Transverse colon (tissue), 4 donors: Measurements from ENCODE around the gene ATP13A2. TPM values are rescaled to one million over a fixed set of nuclear protein-coding genes. Genes with fewer than 3 reads are reported as not detected.
A peak's percentile ranks its signal among the peaks of the same experiment; 100 is the strongest.

Source experiments
- DNase-seq: peaks from one replicate; pipeline ENCODE4 v3.0.0-alpha.2; 2019
- H3K27ac ChIP-seq, 4 donors: fragments of 200-600 bp; sonication (generic); 2 replicates each; pipeline ENCODE4 v1.5.1; 2016 to 2018; ENCODE audit warnings: inconsistent platforms in 4 of 4
- H3K27me3 ChIP-seq: fragments of 200-600 bp; sonication (generic); 2 replicates; pipeline ENCODE4 v1.5.1; 2017; ENCODE audit warnings: inconsistent platforms
- H3K36me3 ChIP-seq, 4 donors: fragments of 200-600 bp; sonication (generic); 2 replicates each; pipeline ENCODE4 v1.5.1; 2017 to 2019; ENCODE audit warnings: inconsistent platforms in 4 of 4
- H3K4me1 ChIP-seq, 4 donors: fragments of 200-600 bp; sonication (generic); 2 replicates each; pipeline ENCODE4 v1.5.1; 2017 to 2020; ENCODE audit warnings: inconsistent platforms in 4 of 4
- H3K4me3 ChIP-seq, 4 donors: fragments of 200-600 bp; sonication (generic); 1 replicate in 1 of 4; 2 replicates in 3 of 4; pipeline versions ENCODE4 v1.5.1 to v1.6.1; 2017 to 2019; ENCODE audit warnings: inconsistent platforms in 4 of 4
- H3K9me3 ChIP-seq, 2 donors: fragments of 200-600 bp; sonication (generic); 2 replicates each; pipeline ENCODE4 v1.5.1; 2017 to 2019; ENCODE audit warnings: inconsistent platforms in 2 of 2
- CTCF ChIP-seq, 5 experiments: fragments of 200-600 bp in 3 of 5; fragments of 450-650 bp in 2 of 5; sonication (generic) in 3 of 5; IDR thresholded peaks; 1 replicate in 2 of 5; 2 replicates in 3 of 5; pipeline ENCODE4 v1.5.1; 2016 to 2017; ENCODE audit warnings: antibody characterized with exemption in 5 of 5, inconsistent platforms in 3 of 5, mild to moderate bottlenecking in 2 of 5, moderate library complexity in 1 of 5
- EP300 ChIP-seq: sonication (generic); formaldehyde crosslinking; IDR thresholded peaks from one replicate; pipeline ENCODE4 v1.6.1; 2017; ENCODE audit warnings: antibody characterized with exemption, low read depth
- POLR2A ChIP-seq: fragments of 450-650 bp; IDR thresholded peaks from one replicate; pipeline ENCODE4 v1.6.1; 2016; ENCODE audit warnings: antibody characterized with exemption, mild to moderate bottlenecking, moderate library complexity
- POLR2AphosphoS5 ChIP-seq, 3 donors: sonication (generic); formaldehyde crosslinking; IDR thresholded peaks; one replicate each; pipeline ENCODE4 v1.6.1; 2016; ENCODE audit warnings: antibody characterized with exemption in 3 of 3
- WGBS, 2 donors: methylation state at CpG; one replicate each; pipeline ENCODE4 v1.1.5; 2018; ENCODE audit warnings: low coverage in 1 of 2; 5-methylcytosine and 5-hydroxymethylcytosine counted together
- in situ Hi-C, 4 donors: fragments of 200-750 bp; cut with MboI; loops; one replicate each; pipeline versions ENCODE4 v1.15.0 to v1.15.1; 2017; ENCODE audit warnings: low sequenced_read_pairs in 3 of 4, low pct_ligation_motif_present in 1 of 4, low pct_unique_long_range_greater_than_20kb in 1 of 4
- intact Hi-C: fragments of 100-400 bp; cut with DNase I; formaldehyde crosslinking; loops from one replicate; pipeline ENCODE4 v1.15.1; 2023; ENCODE audit warnings: low total_unique reads
- total RNA-seq, 4 donors: library from RNA; depleted of rRNA; stranded (reverse); fragments of >200 nt; gene quantifications; one replicate each; pipeline ENCODE4 v1.1.0, GENCODE V29; 2016

ATP13A2 gene
- total RNA-seq, 4 donors from 2014 or later = 34.4 to 70.8 (median 60.9) TPM

GRCh38 chr1:17016317-17016661 lies 4.6 kb upstream of the ATP13A2 start:
- Histone ChIP-seq H3K27me3 (no peaks in the 10 kb centered on the region), H3K36me3 (peaks cover 0 to 27% (median 12%) of the 10 kb centered on the region in 4 donors), H3K27ac (no peak overlapping the region), H3K4me1 (peaks cover 0 to 7% (median 4%) of the 10 kb centered on the region in 4 donors), H3K9me3 (no peaks in the 10 kb centered on the region), H3K4me3 (no peak overlapping the region)
- in situ Hi-C loops = no loop called here
- no peak for DNase-seq
- 72 to 80% methylated on average over 1 to 5 of the region's 5 CpGs for WGBS, 2 donors
- TF ChIP-seq POLR2AphosphoS5 (IDR thresholded peaks at IDR 0.05) (no peak), POLR2A (no peak), CTCF (IDR thresholded peaks at IDR 0.05) (no peak), EP300 (no peak)
- intact Hi-C loops = no loop called here

GRCh38 chr1:17014671-17015567 lies 3.2 kb upstream of the ATP13A2 start:
- 86 to 90% methylated on average over 2 to 10 of the region's 10 CpGs for WGBS, 2 donors
- no peak for TF ChIP-seq CTCF (IDR thresholded peaks at IDR 0.05)
- no peak for TF ChIP-seq EP300
- no peak for TF ChIP-seq POLR2A
- no peak for TF ChIP-seq POLR2AphosphoS5 (IDR thresholded peaks at IDR 0.05)
- Histone ChIP-seq H3K4me1 (peaks cover 10 to 20% (median 18%) of the 10 kb centered on the region in 4 donors), H3K4me3 (no peak overlapping the region), H3K27ac (no peak overlapping the region), H3K27me3 (no peaks in the 10 kb centered on the region), H3K36me3 (peaks cover 0 to 16% (median 6%) of the 10 kb centered on the region in 4 donors), H3K9me3 (no peaks in the 10 kb centered on the region)
- in situ Hi-C loops (no loop called here), intact Hi-C loops (no loop called here)
- no peak for DNase-seq

- Histone ChIP-seq H3K27me3 (no peaks in the 10 kb centered on the region), H3K9me3 (no peaks in the 10 kb centered on the region), H3K4me1 (peaks cover 13 to 26% (median 23%) of the 10 kb centered on the region in 4 donors), H3K4me3 (no peak overlapping the region), H3K36me3 (peaks cover 0 to 4% (median 0%) of the 10 kb centered on the region in 4 donors), H3K27ac (no peak overlapping the region)
- 61 to 78% methylated on average over 8 to 13 of the region's 13 CpGs for WGBS, 2 donors
- in situ Hi-C loops = no loop called here
- TF ChIP-seq EP300 (no peak), POLR2A (no peak), CTCF (IDR thresholded peaks at IDR 0.05) (no peak), POLR2AphosphoS5 (IDR thresholded peaks at IDR 0.05) (no peak)
- DNase-seq = peak; percentile 37
- intact Hi-C loops = no loop called here
Observed at GRCh38 chr1:17013491-17014320, 2.0 kb upstream of the ATP13A2 start.
